Measurements from ENCODE around the gene PGBD5.

The PGBD5 gene

DNA sequence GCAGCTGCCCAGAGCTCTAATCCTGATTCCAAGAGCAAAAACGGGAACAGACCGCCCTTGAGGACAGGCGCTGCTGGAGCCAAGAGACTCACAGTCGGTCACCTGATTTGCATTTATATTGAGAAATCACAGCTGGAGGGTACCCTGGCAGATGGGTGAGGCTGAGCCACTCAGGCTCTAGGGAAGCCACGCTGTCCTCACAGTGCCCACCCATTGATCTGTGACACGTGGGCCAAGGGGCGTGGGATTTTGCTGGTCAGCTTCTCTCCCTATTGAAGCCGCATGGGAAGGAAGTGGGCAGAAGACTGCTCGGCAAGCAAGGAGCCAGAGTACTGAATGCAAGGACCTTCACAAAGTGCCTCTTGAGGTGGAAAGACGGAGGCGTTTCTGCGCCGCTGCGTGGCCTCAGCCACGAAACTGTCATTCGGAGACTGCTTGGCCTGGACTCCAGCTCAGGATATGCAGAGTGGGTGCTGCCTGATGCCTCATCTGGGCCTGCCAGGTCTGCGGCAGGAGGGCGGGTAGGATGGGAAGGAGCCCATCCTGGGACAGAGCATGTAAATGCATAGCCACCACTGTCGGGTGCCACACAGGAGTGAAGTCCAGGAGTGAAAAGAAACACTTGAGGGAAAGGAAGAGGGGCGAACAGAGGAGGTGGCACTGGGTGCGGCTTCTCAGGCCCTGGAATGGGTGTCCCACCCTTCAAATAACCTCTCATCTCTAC, 139.8 kb downstream of the PGBD5 start:
- no peaks in the 10 kb centered on the region for H3K36me3 ChIP-seq (ENCODE audit: insufficient read depth, low read length)
- no peak overlapping the region for H2AFZ ChIP-seq (ENCODE audit: low read depth, low read length)
- H3K9me3 ChIP-seq (ENCODE audit: low read length): peaks cover 1% of the 10 kb centered on the region
- no peak overlapping the region for H3K4me3 ChIP-seq (ENCODE audit: low read length)
- no peaks in the 10 kb centered on the region for H3K4me1 ChIP-seq (ENCODE audit: insufficient read depth, low read length)
- H3K27me3 ChIP-seq (ENCODE audit: insufficient read depth, low read length): no peaks in the 10 kb centered on the region

DNA sequence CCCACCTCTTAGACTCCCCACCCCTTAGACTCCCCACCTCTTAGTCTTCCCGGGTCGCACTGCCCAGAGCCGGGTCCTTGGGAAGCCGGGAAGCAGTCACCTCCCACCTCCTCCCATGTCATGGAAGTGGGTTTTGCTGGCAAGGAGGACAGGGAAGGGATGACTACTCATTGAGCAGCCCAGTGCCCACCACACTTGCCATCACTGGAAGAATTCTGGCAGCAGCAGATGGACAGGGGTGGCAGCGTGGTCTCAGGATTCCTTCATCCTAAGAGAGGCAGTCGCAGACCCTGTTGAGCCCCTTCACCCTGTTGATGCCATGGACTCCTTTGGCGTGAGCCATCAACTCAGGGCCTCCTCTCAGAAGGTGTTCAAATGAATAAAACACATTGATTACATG, 140.8 kb downstream of the PGBD5 start:
- Histone ChIP-seq H3K36me3 (ENCODE audit: insufficient read depth, low read length) (peaks cover under 1% of the 10 kb centered on the region), H3K9me3 (ENCODE audit: low read length) (peaks cover 1% of the 10 kb centered on the region), H2AFZ (ENCODE audit: low read depth, low read length) (no peak overlapping the region), H3K4me3 (ENCODE audit: low read length) (no peak overlapping the region), H3K27me3 (ENCODE audit: insufficient read depth, low read length) (no peaks in the 10 kb centered on the region), H3K4me1 (ENCODE audit: insufficient read depth, low read length) (no peaks in the 10 kb centered on the region)

DNA sequence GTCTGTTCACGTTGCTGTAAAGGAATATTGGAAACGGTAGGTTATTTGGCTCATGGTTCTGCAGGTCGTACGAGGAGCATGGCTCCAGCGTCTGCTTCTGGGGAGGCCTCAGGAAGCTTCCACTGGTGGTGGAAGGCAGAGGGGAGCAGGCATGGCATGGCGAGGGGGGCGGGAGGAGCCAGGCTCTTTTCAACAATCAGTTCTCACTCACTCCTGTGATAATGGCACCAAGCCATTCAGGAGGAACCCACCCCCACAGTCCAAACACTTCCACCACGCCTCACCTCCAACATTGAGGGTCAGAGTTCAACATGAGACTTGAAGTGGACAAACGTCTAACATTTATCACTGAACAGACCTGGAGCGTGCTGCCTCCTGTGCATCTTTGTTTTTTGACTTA, 141.2 kb downstream of the PGBD5 start:
- Histone ChIP-seq H3K4me3 (ENCODE audit: low read length) (no peak overlapping the region), H2AFZ (ENCODE audit: low read depth, low read length) (no peak overlapping the region), H3K9me3 (ENCODE audit: low read length) (no peaks in the 10 kb centered on the region), H3K4me1 (ENCODE audit: insufficient read depth, low read length) (no peaks in the 10 kb centered on the region), H3K27me3 (ENCODE audit: insufficient read depth, low read length) (no peaks in the 10 kb centered on the region), H3K36me3 (ENCODE audit: insufficient read depth, low read length) (peaks cover 6% of the 10 kb centered on the region)

DNA sequence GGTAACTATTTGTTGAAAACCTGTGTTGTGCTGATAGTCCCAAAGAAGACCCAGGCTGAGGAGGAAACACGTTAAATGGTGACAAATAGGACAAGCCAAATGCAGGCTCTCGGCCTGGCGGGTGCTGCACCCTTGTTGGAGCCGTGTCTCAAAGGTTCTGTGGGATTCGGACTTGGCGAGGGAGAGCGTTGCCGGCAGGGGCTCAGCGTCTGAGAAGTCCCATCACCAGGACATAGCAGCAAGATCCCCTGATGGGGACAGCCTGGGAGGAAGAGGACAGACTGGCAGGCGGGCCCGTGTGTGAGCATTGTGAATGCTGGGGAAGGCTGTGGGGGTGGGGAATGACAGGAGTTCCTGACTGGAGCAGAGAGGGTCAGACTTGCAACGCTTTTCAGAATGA, 142.5 kb downstream of the PGBD5 start:
- no peak overlapping the region for H2AFZ ChIP-seq (ENCODE audit: low read depth, low read length)
- peaks cover 2% of the 10 kb centered on the region for H3K4me1 ChIP-seq (ENCODE audit: insufficient read depth, low read length)
- H3K27me3 ChIP-seq (ENCODE audit: insufficient read depth, low read length): no peaks in the 10 kb centered on the region
- H3K36me3 ChIP-seq (ENCODE audit: insufficient read depth, low read length): peaks cover 12% of the 10 kb centered on the region
- H3K9me3 ChIP-seq (ENCODE audit: low read length): no peaks in the 10 kb centered on the region
- H3K4me3 ChIP-seq (ENCODE audit: low read length): no peak overlapping the region

DNA sequence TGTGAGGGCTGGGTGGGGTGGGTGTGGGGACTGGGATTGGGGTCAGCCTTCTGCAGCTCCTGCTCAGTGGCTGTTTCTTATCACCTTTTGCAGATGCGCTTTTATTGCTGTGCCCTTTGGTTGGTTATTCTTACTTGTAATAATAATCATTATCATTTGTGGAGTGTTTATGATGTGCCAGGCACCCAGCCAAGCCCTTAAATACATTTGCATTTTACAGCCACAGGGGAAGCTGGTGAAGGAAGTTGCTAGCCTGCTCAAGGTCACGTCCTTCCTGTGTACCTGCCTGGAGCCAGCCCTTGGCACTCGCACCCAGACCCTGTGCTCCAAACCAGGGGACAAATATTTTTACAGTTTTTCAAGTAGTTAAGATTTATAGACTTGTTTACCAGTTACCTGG, 144.0 kb downstream of the PGBD5 start:
- peaks cover 12% of the 10 kb centered on the region for H3K36me3 ChIP-seq (ENCODE audit: insufficient read depth, low read length)
- H3K4me1 ChIP-seq (ENCODE audit: insufficient read depth, low read length): peaks cover 16% of the 10 kb centered on the region
- no peaks in the 10 kb centered on the region for H3K9me3 ChIP-seq (ENCODE audit: low read length)
- no peaks in the 10 kb centered on the region for H3K27me3 ChIP-seq (ENCODE audit: insufficient read depth, low read length)
- H2AFZ ChIP-seq (ENCODE audit: low read depth, low read length): no peak overlapping the region
- H3K4me3 ChIP-seq (ENCODE audit: low read length): no peak overlapping the region

DNA sequence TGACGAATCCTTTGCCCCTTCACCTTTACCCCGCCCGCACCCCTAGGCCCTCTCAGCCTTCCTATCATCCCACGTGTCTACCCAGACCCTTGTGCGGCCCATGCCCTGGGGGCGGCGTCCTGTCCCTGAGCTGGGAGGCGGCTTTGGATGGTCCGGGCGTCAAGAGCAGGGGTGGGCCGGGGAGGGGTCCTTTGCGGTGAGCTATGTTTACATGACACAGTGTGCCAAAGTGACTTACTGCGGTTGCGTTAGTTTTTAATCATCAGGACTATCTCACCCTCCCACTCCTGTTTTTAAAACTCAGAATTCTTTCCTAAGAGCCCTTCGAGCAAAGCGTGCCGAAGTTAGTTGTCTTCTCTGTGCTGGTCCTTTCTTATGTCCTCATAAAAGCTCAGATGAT, 144.6 kb downstream of the PGBD5 start:
- Histone ChIP-seq H2AFZ (ENCODE audit: low read depth, low read length) (no peak overlapping the region), H3K4me3 (ENCODE audit: low read length) (no peak overlapping the region), H3K4me1 (ENCODE audit: insufficient read depth, low read length) (peaks cover 22% of the 10 kb centered on the region), H3K27me3 (ENCODE audit: insufficient read depth, low read length) (no peaks in the 10 kb centered on the region), H3K9me3 (ENCODE audit: low read length) (no peaks in the 10 kb centered on the region), H3K36me3 (ENCODE audit: insufficient read depth, low read length) (peaks cover 12% of the 10 kb centered on the region)

DNA sequence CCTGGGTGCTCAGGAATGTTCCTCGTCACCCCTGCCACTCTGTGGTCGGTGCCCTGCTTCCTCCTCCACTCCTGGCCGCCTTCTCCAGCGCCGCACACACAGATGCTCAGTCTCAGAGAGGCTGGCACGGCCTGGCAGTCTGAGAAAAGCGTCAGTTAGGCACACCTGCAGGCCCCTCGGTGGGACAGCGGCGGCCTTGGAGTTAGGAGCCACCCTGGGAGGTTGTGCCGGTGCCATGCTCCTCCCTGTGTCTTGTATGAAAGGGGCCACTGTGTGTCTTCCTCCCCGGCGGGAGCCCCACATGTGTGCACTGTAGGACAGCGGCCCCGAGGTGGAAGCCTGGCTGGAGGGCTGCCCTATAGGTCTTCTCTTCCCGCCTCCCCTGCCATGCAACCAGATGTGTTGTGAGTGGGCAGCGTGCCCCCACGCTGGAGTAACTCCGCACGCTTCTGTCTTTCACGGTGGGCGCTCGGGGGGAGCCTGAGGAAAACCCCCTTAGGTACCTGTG, 145.2 kb downstream of the PGBD5 start:
- Histone ChIP-seq H3K36me3 (ENCODE audit: insufficient read depth, low read length) (peaks cover 16% of the 10 kb centered on the region), H3K4me1 (ENCODE audit: insufficient read depth, low read length) (peaks cover 27% of the 10 kb centered on the region), H3K4me3 (ENCODE audit: low read length) (no peak overlapping the region), H2AFZ (ENCODE audit: low read depth, low read length) (no peak overlapping the region), H3K9me3 (ENCODE audit: low read length) (no peaks in the 10 kb centered on the region), H3K27me3 (ENCODE audit: insufficient read depth, low read length) (no peaks in the 10 kb centered on the region)

DNA sequence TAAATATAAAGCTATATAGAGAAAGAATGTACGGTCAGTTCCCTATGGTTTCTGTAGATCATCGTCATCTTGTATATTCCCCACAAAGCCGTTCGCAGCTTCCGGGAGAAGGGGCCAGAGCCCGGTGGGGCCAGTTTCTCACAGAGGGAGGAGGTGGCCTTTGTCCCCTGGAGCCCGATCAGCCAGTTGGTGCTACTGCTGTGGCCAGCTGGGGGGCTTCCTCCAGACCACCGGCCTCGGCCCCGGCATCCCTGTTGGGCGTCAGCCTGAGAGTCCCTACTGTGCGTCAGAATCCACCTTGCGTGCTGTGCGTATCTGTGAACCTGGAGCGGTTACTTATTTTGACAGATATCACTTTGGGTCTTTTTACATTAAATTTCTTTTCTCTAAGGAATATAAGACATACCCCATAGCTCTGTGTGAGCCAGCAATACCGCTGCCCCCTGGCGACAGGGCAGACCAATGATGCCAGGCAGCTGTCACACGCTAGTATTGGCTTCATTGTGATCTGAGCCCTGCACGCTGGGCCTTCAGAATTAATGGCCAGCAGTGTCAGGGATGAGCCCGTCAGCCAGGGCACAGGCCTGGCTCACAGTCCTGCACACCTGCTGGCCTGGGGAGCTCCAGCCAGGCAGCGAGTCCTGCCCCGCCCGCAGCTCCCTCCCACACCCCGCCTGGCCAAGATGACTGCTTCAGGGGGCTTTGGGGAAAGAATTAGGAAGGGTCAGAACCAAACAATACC, 145.9 kb downstream of the PGBD5 start:
- Histone ChIP-seq H2AFZ (ENCODE audit: low read depth, low read length) (no peak overlapping the region), H3K4me3 (ENCODE audit: low read length) (no peak overlapping the region), H3K4me1 (ENCODE audit: insufficient read depth, low read length) (peaks cover 27% of the 10 kb centered on the region), H3K9me3 (ENCODE audit: low read length) (no peaks in the 10 kb centered on the region), H3K36me3 (ENCODE audit: insufficient read depth, low read length) (peaks cover 19% of the 10 kb centered on the region), H3K27me3 (ENCODE audit: insufficient read depth, low read length) (no peaks in the 10 kb centered on the region)

DNA sequence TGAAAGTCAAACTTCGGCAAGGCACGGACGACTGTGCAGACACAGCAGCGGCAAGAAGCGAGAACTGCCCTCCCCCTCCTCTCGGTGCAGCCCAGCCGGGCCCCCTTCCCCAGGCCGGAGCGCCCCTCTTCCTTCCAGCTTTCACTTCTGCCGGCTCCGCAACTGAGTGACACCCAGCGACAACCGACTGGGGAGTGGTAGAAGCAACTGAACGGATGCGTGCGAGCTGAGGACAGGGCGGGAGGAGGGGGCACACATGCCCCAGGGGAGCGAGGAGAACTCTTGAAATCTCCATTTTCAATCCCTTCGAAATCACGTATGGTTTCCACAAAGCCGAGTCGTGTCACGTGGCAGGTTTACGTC, 146.6 kb downstream of the PGBD5 start:
- Histone ChIP-seq H3K36me3 (ENCODE audit: insufficient read depth, low read length) (peaks cover 22% of the 10 kb centered on the region), H3K27me3 (ENCODE audit: insufficient read depth, low read length) (no peaks in the 10 kb centered on the region), H2AFZ (ENCODE audit: low read depth, low read length) (no peak overlapping the region), H3K9me3 (ENCODE audit: low read length) (no peaks in the 10 kb centered on the region), H3K4me1 (ENCODE audit: insufficient read depth, low read length) (peaks cover 27% of the 10 kb centered on the region), H3K4me3 (ENCODE audit: low read length) (no peak overlapping the region)

DNA sequence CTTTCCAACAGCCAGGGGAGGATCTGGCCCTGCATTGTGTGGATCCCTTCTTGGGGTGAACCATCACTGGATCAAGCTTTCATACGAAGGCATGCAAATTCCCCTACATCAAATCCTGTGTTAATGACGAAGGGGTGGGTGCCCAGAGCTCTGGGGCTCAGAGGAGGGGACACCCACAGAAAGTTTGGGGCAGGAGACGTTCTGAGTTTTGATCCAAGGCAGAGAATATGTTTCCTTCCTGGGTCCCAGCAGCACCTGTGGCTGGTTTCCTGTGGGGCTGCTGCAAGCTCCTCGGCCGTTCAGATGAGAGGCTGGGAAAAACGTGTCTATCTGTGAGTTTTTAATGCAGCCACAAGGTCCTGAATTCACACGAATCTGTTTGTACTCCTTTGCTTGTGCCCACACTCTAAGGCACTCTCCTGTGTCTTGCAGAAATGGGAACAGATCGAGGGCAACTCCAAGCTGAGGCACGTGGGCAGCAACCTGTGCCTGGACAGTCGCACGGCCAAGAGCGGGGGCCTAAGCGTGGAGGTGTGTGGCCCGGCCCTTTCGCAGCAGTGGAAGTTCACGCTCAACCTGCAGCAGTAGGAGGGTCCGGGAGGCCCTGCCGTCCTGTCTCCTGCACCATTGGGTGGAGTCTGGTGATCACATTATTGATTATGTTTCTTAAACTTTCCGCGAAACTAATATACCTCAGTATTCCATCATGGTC, 147.1 kb downstream of the PGBD5 start:
- no peak overlapping the region for H3K4me3 ChIP-seq (ENCODE audit: low read length)
- H3K9me3 ChIP-seq (ENCODE audit: low read length): no peaks in the 10 kb centered on the region
- H3K27me3 ChIP-seq (ENCODE audit: insufficient read depth, low read length): no peaks in the 10 kb centered on the region
- peaks cover 27% of the 10 kb centered on the region for H3K4me1 ChIP-seq (ENCODE audit: insufficient read depth, low read length)
- peaks cover 26% of the 10 kb centered on the region for H3K36me3 ChIP-seq (ENCODE audit: insufficient read depth, low read length)
- no peak overlapping the region for H2AFZ ChIP-seq (ENCODE audit: low read depth, low read length)

DNA sequence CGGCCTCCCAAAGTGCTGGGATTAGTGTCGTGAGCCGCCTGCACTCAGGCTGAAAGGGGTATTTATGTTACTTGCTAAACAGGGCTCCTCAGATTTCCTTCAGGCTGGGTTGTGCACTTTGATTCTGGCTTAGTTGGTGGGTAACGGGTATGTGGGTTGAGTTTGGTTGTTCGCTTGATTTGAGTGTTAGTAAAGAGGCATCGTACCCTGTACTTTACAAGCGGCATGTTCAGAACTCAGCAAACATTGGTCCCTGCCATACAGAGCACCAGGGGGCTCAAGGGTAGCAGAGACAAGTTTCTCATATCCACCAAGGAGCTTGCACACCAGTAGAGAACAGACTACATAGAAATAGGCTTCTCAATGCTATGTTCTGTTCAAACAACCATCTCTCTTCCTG, 147.8 kb downstream of the PGBD5 start:
- peaks cover 26% of the 10 kb centered on the region for H3K36me3 ChIP-seq (ENCODE audit: insufficient read depth, low read length)
- no peaks in the 10 kb centered on the region for H3K9me3 ChIP-seq (ENCODE audit: low read length)
- H3K4me3 ChIP-seq (ENCODE audit: low read length): no peak overlapping the region
- H2AFZ ChIP-seq (ENCODE audit: low read depth, low read length): no peak overlapping the region
- no peaks in the 10 kb centered on the region for H3K27me3 ChIP-seq (ENCODE audit: insufficient read depth, low read length)
- H3K4me1 ChIP-seq (ENCODE audit: insufficient read depth, low read length): peaks cover 27% of the 10 kb centered on the region

DNA sequence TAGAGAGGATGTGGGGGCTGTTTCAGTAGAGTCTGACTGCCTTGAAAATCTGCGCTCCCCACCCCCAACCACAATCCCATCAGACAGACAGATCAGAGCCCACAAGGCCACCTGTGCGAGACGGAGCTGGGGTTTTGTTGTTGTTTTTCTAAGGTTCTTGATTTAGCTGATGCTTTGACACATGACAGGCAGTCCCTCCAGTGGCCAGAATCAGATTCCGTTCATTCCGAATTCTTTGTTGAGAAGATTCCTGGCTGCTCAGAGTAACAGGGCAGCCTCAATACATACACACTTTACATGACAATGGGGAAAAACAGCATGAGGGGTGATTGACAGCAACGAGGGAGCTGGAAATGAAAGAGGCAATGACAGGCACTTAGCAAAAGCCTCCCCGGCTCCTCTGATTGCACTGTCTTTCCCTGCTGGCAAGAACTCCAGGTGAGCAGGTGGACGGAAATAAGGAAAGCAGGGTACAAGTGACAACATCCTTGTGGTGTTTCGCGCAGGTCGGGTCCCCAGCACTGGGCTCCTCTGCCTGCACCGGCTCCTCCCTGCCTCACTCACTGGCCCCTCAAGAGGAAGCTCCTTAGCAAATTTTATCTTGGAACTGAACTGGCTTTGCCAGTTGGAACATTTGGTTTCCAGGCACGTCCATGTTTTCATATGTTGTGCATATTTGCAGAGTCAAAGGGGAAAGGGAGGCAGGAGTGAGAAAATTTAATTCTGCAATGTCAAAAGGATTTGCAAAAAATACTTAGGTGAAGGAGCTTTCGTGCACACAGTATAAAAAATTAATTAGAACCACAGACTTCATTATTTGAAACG, 148.7 kb downstream of the PGBD5 start:
- H3K4me3 ChIP-seq (ENCODE audit: low read length): no peak overlapping the region
- H3K36me3 ChIP-seq (ENCODE audit: insufficient read depth, low read length): peaks cover 26% of the 10 kb centered on the region
- H2AFZ ChIP-seq (ENCODE audit: low read depth, low read length): no peak overlapping the region
- H3K9me3 ChIP-seq (ENCODE audit: low read length): no peaks in the 10 kb centered on the region
- no peaks in the 10 kb centered on the region for H3K27me3 ChIP-seq (ENCODE audit: insufficient read depth, low read length)
- peaks cover 27% of the 10 kb centered on the region for H3K4me1 ChIP-seq (ENCODE audit: insufficient read depth, low read length)

All from neuron (in vitro differentiated cells).